Prostate gland (tissue), 2 donors: ENCODE data around the gene PNPLA5.

Source experiments
- CTCF ChIP-seq, 4 experiments: fragments of 200-600 bp in 2 of 4; fragments of 450-650 bp in 2 of 4; sonication (generic) in 2 of 4; IDR thresholded peaks; 1 replicate in 3 of 4; 2 replicates in 1 of 4; pipeline ENCODE4 v1.5.1; 2016 to 2019; ENCODE audit warnings: antibody characterized with exemption in 4 of 4, mild to moderate bottlenecking in 2 of 4, moderate library complexity in 2 of 4
- POLR2AphosphoS5 ChIP-seq: sonication (generic); formaldehyde crosslinking; IDR thresholded peaks from one replicate; pipeline ENCODE4 v1.6.1; 2017; ENCODE audit warnings: antibody characterized with exemption

GRCh38 chr22:43926349-43926710 lies 34.5 kb upstream of the PNPLA5 start:
- no peak for TF ChIP-seq POLR2AphosphoS5
- TF ChIP-seq CTCF (IDR thresholded peaks at IDR 0.05), result no peak
